Activated CD4-positive, alpha-beta T cell treated with anti-CD3 and anti-CD28 coated beads, Interleukin-2, amount 10 ng/mL, durations not matched to agents 24 days and 14 days (primary cell): ENCODE results near the gene JAK1. TPM values are rescaled to one million over a fixed set of nuclear protein-coding genes. Genes with fewer than 3 reads are reported as not detected.

Source experiments
- DNase-seq: peaks from one replicate; pipeline ENCODE4 v3.0.0; 2022
- H3K27ac Mint-ChIP-seq: one replicate; pipeline ENCODE4 v1.8.0; 2022; ENCODE audit warnings: mild to moderate bottlenecking, mixed read lengths
- H3K27me3 Mint-ChIP-seq: one replicate; pipeline ENCODE4 v1.8.0; 2022; ENCODE audit warnings: mixed read lengths
- H3K36me3 Mint-ChIP-seq: one replicate; pipeline ENCODE4 v1.8.0; 2022; ENCODE audit warnings: low read depth, mild to moderate bottlenecking, mixed read lengths
- H3K4me1 Mint-ChIP-seq: one replicate; pipeline ENCODE4 v1.8.0; 2021; ENCODE audit warnings: mixed read lengths
- H3K4me3 Mint-ChIP-seq: one replicate; pipeline ENCODE4 v1.8.0; 2022; ENCODE audit warnings: mild to moderate bottlenecking, moderate library complexity, mixed read lengths
- H3K9me3 Mint-ChIP-seq: one replicate; pipeline ENCODE4 v1.8.0; 2021; ENCODE audit warnings: mixed read lengths
- intact Hi-C: fragments of 100-400 bp; cut with micrococcal nuclease; formaldehyde crosslinking; loops from one replicate; pipeline ENCODE4 v1.15.1; 2023
- total RNA-seq: library from RNA; stranded (reverse); gene quantifications from 2 replicates; pipeline ENCODE4 v1.2.3, GENCODE V29; 2022

The JAK1 gene
- total RNA-seq, 1 donor from 2014 or later: 86.6 TPM

GRCh38 chr1:64845831-64846425 lies 120.4 kb downstream of the JAK1 start:
- H3K9me3 Mint-ChIP-seq: no peaks in the 10 kb centered on the region
- no peak for DNase-seq
- H3K36me3 Mint-ChIP-seq: peaks cover 62% of the 10 kb centered on the region

GRCh38 chr1:64844609-64845008 lies 121.7 kb downstream of the JAK1 start:
- peaks cover 59% of the 10 kb centered on the region for H3K36me3 Mint-ChIP-seq
- intact Hi-C loops: no loop called here

More at GRCh38 chr1:64845831-64846425, 120.4 kb downstream of the JAK1 start:
- intact Hi-C loops: no loop called here
- H3K27ac Mint-ChIP-seq: no peak overlapping the region
- no peaks in the 10 kb centered on the region for H3K27me3 Mint-ChIP-seq
- H3K4me1 Mint-ChIP-seq: no peaks in the 10 kb centered on the region
- H3K4me3 Mint-ChIP-seq: no peak overlapping the region

GRCh38 chr1:64844175-64844574 lies 122.2 kb downstream of the JAK1 start:
- H3K36me3 Mint-ChIP-seq: peaks cover 60% of the 10 kb centered on the region
- intact Hi-C loops: no loop called here
- no peaks in the 10 kb centered on the region for H3K4me1 Mint-ChIP-seq
- H3K9me3 Mint-ChIP-seq: no peaks in the 10 kb centered on the region
- H3K27ac Mint-ChIP-seq: no peak overlapping the region
- no peaks in the 10 kb centered on the region for H3K27me3 Mint-ChIP-seq
- no peak for DNase-seq
- no peak overlapping the region for H3K4me3 Mint-ChIP-seq

More at GRCh38 chr1:64844609-64845008, 121.7 kb downstream of the JAK1 start:
- no peaks in the 10 kb centered on the region for H3K9me3 Mint-ChIP-seq
- H3K4me1 Mint-ChIP-seq: no peaks in the 10 kb centered on the region
- H3K27me3 Mint-ChIP-seq: no peaks in the 10 kb centered on the region
- no peak overlapping the region for H3K27ac Mint-ChIP-seq
- DNase-seq: no peak
- H3K4me3 Mint-ChIP-seq: no peak overlapping the region

GRCh38 chr1:64843675-64844074 lies 122.7 kb downstream of the JAK1 start:
- Mint-ChIP-seq H3K36me3 (peaks cover 58% of the 10 kb centered on the region), H3K27ac (no peak overlapping the region), H3K27me3 (no peaks in the 10 kb centered on the region)

GRCh38 chr1:64842224-64842623 lies 124.1 kb downstream of the JAK1 start:
- intact Hi-C loops: no loop called here

More at GRCh38 chr1:64843675-64844074, 122.7 kb downstream of the JAK1 start:
- DNase-seq: no peak
- Mint-ChIP-seq H3K4me1 (no peaks in the 10 kb centered on the region), H3K9me3 (no peaks in the 10 kb centered on the region), H3K4me3 (no peak overlapping the region)
- intact Hi-C loops: no loop called here

GRCh38 chr1:64841330-64842065 lies 124.9 kb downstream of the JAK1 start:
- H3K4me1 Mint-ChIP-seq: no peaks in the 10 kb centered on the region
- no peaks in the 10 kb centered on the region for H3K9me3 Mint-ChIP-seq
- H3K27ac Mint-ChIP-seq: no peak overlapping the region
- peaks cover 75% of the 10 kb centered on the region for H3K36me3 Mint-ChIP-seq
- no peak overlapping the region for H3K4me3 Mint-ChIP-seq
- DNase-seq: no peak
- intact Hi-C loops: no loop called here
- H3K27me3 Mint-ChIP-seq: no peaks in the 10 kb centered on the region

More at GRCh38 chr1:64842224-64842623, 124.1 kb downstream of the JAK1 start:
- Mint-ChIP-seq H3K27ac (no peak overlapping the region), H3K27me3 (no peaks in the 10 kb centered on the region), H3K4me3 (no peak overlapping the region), H3K9me3 (no peaks in the 10 kb centered on the region), H3K36me3 (peaks cover 72% of the 10 kb centered on the region), H3K4me1 (no peaks in the 10 kb centered on the region)
- DNase-seq: no peak

GRCh38 chr1:64839732-64840405 lies 126.5 kb downstream of the JAK1 start:
- Mint-ChIP-seq H3K4me1 (no peaks in the 10 kb centered on the region), H3K9me3 (no peaks in the 10 kb centered on the region), H3K36me3 (peaks cover 77% of the 10 kb centered on the region), H3K4me3 (no peak overlapping the region), H3K27me3 (no peaks in the 10 kb centered on the region), H3K27ac (no peak overlapping the region)
- intact Hi-C loops: no loop called here
- DNase-seq: no peak

- H3K9me3 Mint-ChIP-seq: no peaks in the 10 kb centered on the region
- intact Hi-C loops: no loop called here
- no peak for DNase-seq
- H3K4me3 Mint-ChIP-seq: no peak overlapping the region
- H3K27ac Mint-ChIP-seq: peak overlapping the region; percentile 42
- no peaks in the 10 kb centered on the region for H3K4me1 Mint-ChIP-seq
- H3K27me3 Mint-ChIP-seq: no peaks in the 10 kb centered on the region
- H3K36me3 Mint-ChIP-seq: peaks cover 76% of the 10 kb centered on the region
These were observed 127.1 kb downstream of the JAK1 start for GRCh38 chr1:64839261-64839660.

GRCh38 chr1:64838486-64838885 lies 127.9 kb downstream of the JAK1 start:
- H3K27ac Mint-ChIP-seq: no peak overlapping the region
- intact Hi-C loops: no loop called here
- no peaks in the 10 kb centered on the region for H3K9me3 Mint-ChIP-seq
- DNase-seq: no peak
- H3K36me3 Mint-ChIP-seq: peaks cover 77% of the 10 kb centered on the region
- no peaks in the 10 kb centered on the region for H3K4me1 Mint-ChIP-seq
- no peak overlapping the region for H3K4me3 Mint-ChIP-seq
- no peaks in the 10 kb centered on the region for H3K27me3 Mint-ChIP-seq

- no peaks in the 10 kb centered on the region for H3K4me1 Mint-ChIP-seq
- H3K9me3 Mint-ChIP-seq: no peaks in the 10 kb centered on the region
- H3K4me3 Mint-ChIP-seq: no peak overlapping the region
- intact Hi-C loops: no loop called here
- no peaks in the 10 kb centered on the region for H3K27me3 Mint-ChIP-seq
- H3K36me3 Mint-ChIP-seq: peaks cover 81% of the 10 kb centered on the region
- no peak for DNase-seq
- H3K27ac Mint-ChIP-seq: peak overlapping the region; percentile 10
These were observed 129.5 kb downstream of the JAK1 start for GRCh38 chr1:64836802-64837201.

GRCh38 chr1:64834734-64835133 lies 131.6 kb downstream of the JAK1 start:
- DNase-seq: no peak
- intact Hi-C loops: no loop called here
- H3K27me3 Mint-ChIP-seq: no peaks in the 10 kb centered on the region
- no peak overlapping the region for H3K27ac Mint-ChIP-seq
- peaks cover 71% of the 10 kb centered on the region for H3K36me3 Mint-ChIP-seq
- H3K4me3 Mint-ChIP-seq: no peak overlapping the region
- no peaks in the 10 kb centered on the region for H3K9me3 Mint-ChIP-seq
- H3K4me1 Mint-ChIP-seq: no peaks in the 10 kb centered on the region

GRCh38 chr1:64830030-64830651 lies 136.2 kb downstream of the JAK1 start:
- H3K36me3 Mint-ChIP-seq: peaks cover 36% of the 10 kb centered on the region
- no peak for DNase-seq
- no peaks in the 10 kb centered on the region for H3K9me3 Mint-ChIP-seq
- no peaks in the 10 kb centered on the region for H3K27me3 Mint-ChIP-seq
- H3K4me3 Mint-ChIP-seq: no peak overlapping the region
- H3K27ac Mint-ChIP-seq: no peak overlapping the region
- H3K4me1 Mint-ChIP-seq: peaks cover 32% of the 10 kb centered on the region
- intact Hi-C loops: no loop called here

GRCh38 chr1:64829411-64830029 lies 136.8 kb downstream of the JAK1 start:
- H3K9me3 Mint-ChIP-seq: no peaks in the 10 kb centered on the region
- no peak for DNase-seq
- peaks cover 32% of the 10 kb centered on the region for H3K4me1 Mint-ChIP-seq
- no peak overlapping the region for H3K4me3 Mint-ChIP-seq
- H3K36me3 Mint-ChIP-seq: peaks cover 33% of the 10 kb centered on the region
- H3K27ac Mint-ChIP-seq: peak overlapping the region; percentile 31
- intact Hi-C loops: loop anchor here (5.0 kb wide), 1 partner anchor 173 kb away; no protein-coding TSS in a partner anchor
- H3K27me3 Mint-ChIP-seq: no peaks in the 10 kb centered on the region
